ENCODE results near the gene HDGFL1.

The HDGFL1 gene

DNA sequence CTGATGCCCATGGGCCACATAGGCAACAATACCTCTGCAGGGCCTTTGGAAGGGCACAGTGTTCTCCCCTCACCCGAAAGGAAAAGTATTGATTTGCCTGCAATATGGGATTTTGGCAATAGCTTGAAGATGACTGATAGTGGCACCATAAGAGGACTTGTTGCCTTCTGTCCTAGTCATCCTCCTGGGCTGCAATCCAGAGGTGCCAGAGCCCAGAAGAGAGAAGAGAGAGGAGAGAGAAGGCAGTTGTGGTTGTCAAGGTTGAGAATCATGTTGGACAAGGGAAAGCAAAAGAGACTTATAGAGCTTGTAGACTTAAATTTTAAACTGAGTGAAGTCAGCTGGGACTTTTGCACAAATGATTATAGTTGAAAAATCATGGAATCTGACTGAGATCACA lies 14.6 kb downstream of the HDGFL1 start:
- H3K27ac ChIP-seq (ENCODE audit: low read depth, low read length), result no peak overlapping the region

DNA sequence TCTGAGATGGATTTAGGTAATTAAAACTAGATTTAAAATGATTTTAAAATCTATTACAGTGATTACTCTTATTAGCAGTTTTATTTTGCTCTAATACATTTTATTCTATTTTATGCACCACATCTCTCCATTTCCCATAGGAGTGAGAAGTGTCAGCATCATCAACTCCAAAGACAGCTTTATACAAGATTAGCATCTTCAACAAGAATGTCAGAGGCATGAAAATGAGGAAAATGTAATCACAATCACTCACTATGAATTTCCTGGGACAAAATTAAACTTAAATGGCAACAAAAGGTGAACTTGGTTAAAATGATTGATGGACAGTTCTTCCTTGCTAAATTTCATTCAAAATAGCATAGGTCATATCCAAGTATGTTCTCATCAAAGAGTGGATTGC lies 19.8 kb downstream of the HDGFL1 start:
- H3K36me3 ChIP-seq (ENCODE audit: low read length), result no peaks in the 10 kb centered on the region
- no peak overlapping the region for H3K4me2 ChIP-seq (ENCODE audit: low read depth, low read length, poor library complexity, severe bottlenecking)
- H3K4me3 ChIP-seq (ENCODE audit: insufficient read depth, low read length, poor library complexity, severe bottlenecking), result no peak overlapping the region
- no peaks in the 10 kb centered on the region for H3K27me3 ChIP-seq (ENCODE audit: low read length)
- no peaks in the 10 kb centered on the region for H3F3A ChIP-seq (ENCODE audit: insufficient read depth)
- no peaks in the 10 kb centered on the region for H4K20me1 ChIP-seq (ENCODE audit: low read depth, low read length)
- H2AFZ ChIP-seq (ENCODE audit: low read depth, low read length, severe bottlenecking), result no peak overlapping the region
- H3K79me2 ChIP-seq (ENCODE audit: insufficient read depth, low read length), result no peaks in the 10 kb centered on the region
- TF ChIP-seq, protein P1, sequence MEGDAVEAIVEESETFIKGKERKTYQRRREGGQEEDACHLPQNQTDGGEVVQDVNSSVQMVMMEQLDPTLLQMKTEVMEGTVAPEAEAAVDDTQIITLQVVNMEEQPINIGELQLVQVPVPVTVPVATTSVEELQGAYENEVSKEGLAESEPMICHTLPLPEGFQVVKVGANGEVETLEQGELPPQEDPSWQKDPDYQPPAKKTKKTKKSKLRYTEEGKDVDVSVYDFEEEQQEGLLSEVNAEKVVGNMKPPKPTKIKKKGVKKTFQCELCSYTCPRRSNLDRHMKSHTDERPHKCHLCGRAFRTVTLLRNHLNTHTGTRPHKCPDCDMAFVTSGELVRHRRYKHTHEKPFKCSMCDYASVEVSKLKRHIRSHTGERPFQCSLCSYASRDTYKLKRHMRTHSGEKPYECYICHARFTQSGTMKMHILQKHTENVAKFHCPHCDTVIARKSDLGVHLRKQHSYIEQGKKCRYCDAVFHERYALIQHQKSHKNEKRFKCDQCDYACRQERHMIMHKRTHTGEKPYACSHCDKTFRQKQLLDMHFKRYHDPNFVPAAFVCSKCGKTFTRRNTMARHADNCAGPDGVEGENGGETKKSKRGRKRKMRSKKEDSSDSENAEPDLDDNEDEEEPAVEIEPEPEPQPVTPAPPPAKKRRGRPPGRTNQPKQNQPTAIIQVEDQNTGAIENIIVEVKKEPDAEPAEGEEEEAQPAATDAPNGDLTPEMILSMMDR (IDR thresholded peaks at IDR 0.05; ENCODE audit: insufficient read depth, low read length, poor library complexity, severe bottlenecking), result no peak
- no peak for TF ChIP-seq EZH2phosphoT487 (conservative IDR thresholded peaks at IDR 0.05; ENCODE audit: low read length)
- no peaks in the 10 kb centered on the region for H3K9me2 ChIP-seq (replicated peaks; ENCODE audit: insufficient read depth, low read length)
- no peaks in the 10 kb centered on the region for H3K9me3 ChIP-seq (ENCODE audit: insufficient read depth, low read length)
- no peak overlapping the region for H3K27ac ChIP-seq (ENCODE audit: low read depth, low read length)
- no peak overlapping the region for H3K9ac ChIP-seq (ENCODE audit: low read length)

More for the DNA sequence above, 14.6 kb downstream of the HDGFL1 start:
- Histone ChIP-seq H2AFZ (ENCODE audit: low read depth, low read length, severe bottlenecking) (no peak overlapping the region), H3K79me2 (ENCODE audit: insufficient read depth, low read length) (no peaks in the 10 kb centered on the region), H3K9me2 (replicated peaks; ENCODE audit: insufficient read depth, low read length) (no peaks in the 10 kb centered on the region), H3K27me3 (ENCODE audit: low read length) (no peaks in the 10 kb centered on the region), H3K9ac (ENCODE audit: low read length) (no peak overlapping the region), H3F3A (ENCODE audit: insufficient read depth) (no peaks in the 10 kb centered on the region), H3K36me3 (ENCODE audit: low read length) (no peaks in the 10 kb centered on the region), H3K9me3 (ENCODE audit: insufficient read depth, low read length) (no peaks in the 10 kb centered on the region), H4K20me1 (ENCODE audit: low read depth, low read length) (no peaks in the 10 kb centered on the region), H3K4me3 (ENCODE audit: insufficient read depth, low read length, poor library complexity, severe bottlenecking) (no peak overlapping the region), H3K4me2 (ENCODE audit: low read depth, low read length, poor library complexity, severe bottlenecking) (no peak overlapping the region)
- TF ChIP-seq EZH2phosphoT487 (conservative IDR thresholded peaks at IDR 0.05; ENCODE audit: low read length), result no peak
- TF ChIP-seq, protein P1 (IDR thresholded peaks at IDR 0.05; ENCODE audit: insufficient read depth, low read length, poor library complexity, severe bottlenecking), result no peak

DNA sequence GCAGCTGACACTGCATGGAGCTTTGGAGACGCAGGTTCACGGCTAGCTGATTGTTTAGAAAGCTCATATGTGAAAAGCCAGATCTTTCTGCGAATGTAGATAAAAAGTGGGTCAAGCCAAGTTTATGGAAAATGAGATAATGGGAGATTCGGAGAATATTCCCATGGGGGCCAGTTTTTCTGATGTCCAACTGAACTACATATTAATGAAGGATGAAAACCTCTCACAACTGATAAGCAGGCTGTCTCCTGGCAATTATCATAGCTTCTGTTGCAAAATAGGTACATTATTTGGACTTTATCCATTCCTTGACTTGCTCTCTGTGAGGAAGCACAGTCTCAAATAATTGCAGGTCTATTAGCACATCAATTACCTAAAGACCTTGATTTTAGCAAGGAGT lies 21.1 kb downstream of the HDGFL1 start:
- H3K9me3 ChIP-seq (ENCODE audit: insufficient read depth, low read length), result no peaks in the 10 kb centered on the region
- H3K27me3 ChIP-seq (ENCODE audit: low read length), result no peaks in the 10 kb centered on the region
- H3K36me3 ChIP-seq (ENCODE audit: low read length), result no peaks in the 10 kb centered on the region
- no peak overlapping the region for H3K4me3 ChIP-seq (ENCODE audit: insufficient read depth, low read length, poor library complexity, severe bottlenecking)
- H2AFZ ChIP-seq (ENCODE audit: low read depth, low read length, severe bottlenecking), result no peak overlapping the region
- H3F3A ChIP-seq (ENCODE audit: insufficient read depth), result no peaks in the 10 kb centered on the region
- TF ChIP-seq, protein P1 (IDR thresholded peaks at IDR 0.05; ENCODE audit: insufficient read depth, low read length, poor library complexity, severe bottlenecking), result no peak
- TF ChIP-seq EZH2phosphoT487 (conservative IDR thresholded peaks at IDR 0.05; ENCODE audit: low read length), result no peak
- no peak overlapping the region for H3K9ac ChIP-seq (ENCODE audit: low read length)
- no peaks in the 10 kb centered on the region; the same call in 1 of the 2 replicates for H3K9me2 ChIP-seq (replicated peaks; ENCODE audit: insufficient read depth, low read length)
- no peak overlapping the region for H3K4me2 ChIP-seq (ENCODE audit: low read depth, low read length, poor library complexity, severe bottlenecking)
- no peaks in the 10 kb centered on the region for H3K79me2 ChIP-seq (ENCODE audit: insufficient read depth, low read length)
- no peaks in the 10 kb centered on the region for H4K20me1 ChIP-seq (ENCODE audit: low read depth, low read length)
- H3K27ac ChIP-seq (ENCODE audit: low read depth, low read length), result no peak overlapping the region
